ENCODE data around the gene PEPD. TPM values are rescaled to one million over a fixed set of nuclear protein-coding genes. Genes with fewer than 3 reads are reported as not detected.

Gene PEPD
- total RNA-seq, 5 donors from 2014 or later (not counting 1 experiment from before 2014, with no cell fraction given) = 23.5 to 38.8 (median 31.8) TPM

GRCh38 chr19:33518541-33518940 lies 3.0 kb downstream of the PEPD start:
- DNase-seq = no peak
- no peak overlapping the region for H3K4me3 Mint-ChIP-seq
- H3K36me3 ChIP-seq (ENCODE audit: control insufficient read depth in 2 of 2, extremely low read depth in 1 of 2, insufficient read depth in 1 of 2, low read length in 1 of 2) = no peaks in the 10 kb centered on the region
- no peaks in the 10 kb centered on the region for H3K27me3 ChIP-seq (replicated peaks in 1 of 2; ENCODE audit: control insufficient read depth in 2 of 2, extremely low read depth in 1 of 2, insufficient read depth in 2 of 2, low read length in 1 of 2)
- 88% methylated on average over 2 of the region's 5 CpGs for WGBS (ENCODE audit: insufficient coverage)
- H3K4me1 ChIP-seq (ENCODE audit: control insufficient read depth in 1 of 2, extremely low read depth in 1 of 2, insufficient read depth in 2 of 2, low read length in 2 of 2) = peaks cover 3 to 48% of the 10 kb centered on the region in 2 experiments
- H3K36me3 Mint-ChIP-seq = no peaks in the 10 kb centered on the region
- ATAC-seq (replicated peaks in 1 of 4) = no peak
- no peak overlapping the region for H3K4me3 ChIP-seq (ENCODE audit: control insufficient read depth in 1 of 2, extremely low read depth in 1 of 2, low read length in 1 of 2)
- ChIA-PET POLR2A (no interaction called here), CTCF (no interaction called here)
- peaks cover 44 to 52% (median 51%) of the 10 kb centered on the region in 3 donors for H3K4me1 Mint-ChIP-seq
- no peak overlapping the region for H3K27ac ChIP-seq (ENCODE audit: low read length)
- H3K27me3 Mint-ChIP-seq = no peaks in the 10 kb centered on the region
- H3K9me3 ChIP-seq = no peaks in the 10 kb centered on the region
- no peaks in the 10 kb centered on the region for H3K9me3 Mint-ChIP-seq
- H3K27ac Mint-ChIP-seq = no peak overlapping the region

DNA sequence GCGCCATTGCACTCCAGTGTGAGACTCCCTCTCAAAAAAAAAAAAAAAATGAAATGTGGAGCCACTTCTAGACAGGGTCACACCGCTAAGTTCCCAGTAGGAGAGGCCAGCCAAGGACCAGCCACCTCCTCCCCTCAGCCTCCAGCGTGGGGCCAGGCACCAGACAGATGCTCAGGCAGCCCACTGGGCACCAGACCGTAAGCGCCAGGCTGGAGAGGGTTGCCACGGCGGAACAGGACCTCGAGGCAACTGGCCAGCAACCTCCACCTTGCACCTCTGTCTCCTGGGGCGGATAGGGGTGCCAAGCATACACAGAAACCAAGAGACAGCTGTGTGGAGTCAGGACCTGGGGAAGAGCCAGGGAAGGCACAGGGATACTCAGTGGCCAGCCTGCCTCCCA lies 3.7 kb downstream of the PEPD start:
- Histone ChIP-seq H3K27ac (ENCODE audit: low read length) (no peak overlapping the region), H3K27me3 (replicated peaks in 1 of 2; ENCODE audit: control insufficient read depth in 2 of 2, extremely low read depth in 1 of 2, insufficient read depth in 2 of 2, low read length in 1 of 2) (no peaks in the 10 kb centered on the region), H3K36me3 (ENCODE audit: control insufficient read depth in 2 of 2, extremely low read depth in 1 of 2, insufficient read depth in 1 of 2, low read length in 1 of 2) (no peaks in the 10 kb centered on the region), H3K4me3 (ENCODE audit: control insufficient read depth in 1 of 2, extremely low read depth in 1 of 2, low read length in 1 of 2) (no peak overlapping the region), H3K4me1 (ENCODE audit: control insufficient read depth in 1 of 2, extremely low read depth in 1 of 2, insufficient read depth in 2 of 2, low read length in 2 of 2) (peaks cover 3 to 48% of the 10 kb centered on the region in 2 experiments), H3K9me3 (no peaks in the 10 kb centered on the region)
- H3K9me3 Mint-ChIP-seq = no peaks in the 10 kb centered on the region
- DNase-seq (no peak), ATAC-seq (replicated peaks in 1 of 4) (no peak)
- no peaks in the 10 kb centered on the region for H3K36me3 Mint-ChIP-seq
- CTCF ChIA-PET = no interaction called here
- peaks cover 44 to 54% (median 51%) of the 10 kb centered on the region in 3 donors for H3K4me1 Mint-ChIP-seq
- 90% methylated on average over 7 of the region's 9 CpGs for WGBS (ENCODE audit: insufficient coverage)
- no peaks in the 10 kb centered on the region for H3K27me3 Mint-ChIP-seq
- POLR2A ChIA-PET = interaction anchor here in 1 of 2 donors (0.7 kb wide), 1 partner anchor 849 kb away, joined by 4 read pairs; no protein-coding TSS in a partner anchor
- no peak overlapping the region for H3K27ac Mint-ChIP-seq
- H3K4me3 Mint-ChIP-seq = no peak overlapping the region

GRCh38 chr19:33515921-33516320 lies 5.7 kb downstream of the PEPD start:
- ChIA-PET POLR2A (no interaction called here), CTCF (no interaction called here)
- Mint-ChIP-seq H3K4me1 (peaks cover 35 to 43% (median 39%) of the 10 kb centered on the region in 3 donors), H3K36me3 (peaks cover 4% of the 10 kb centered on the region), H3K4me3 (no peak overlapping the region), H3K27ac (no peak overlapping the region), H3K27me3 (no peaks in the 10 kb centered on the region), H3K9me3 (no peaks in the 10 kb centered on the region)
- Histone ChIP-seq H3K4me3 (ENCODE audit: control insufficient read depth in 1 of 2, extremely low read depth in 1 of 2, low read length in 1 of 2) (no peak overlapping the region), H3K27me3 (replicated peaks in 1 of 2; ENCODE audit: control insufficient read depth in 2 of 2, extremely low read depth in 1 of 2, insufficient read depth in 2 of 2, low read length in 1 of 2) (no peaks in the 10 kb centered on the region), H3K36me3 (ENCODE audit: control insufficient read depth in 2 of 2, extremely low read depth in 1 of 2, insufficient read depth in 1 of 2, low read length in 1 of 2) (peaks cover 6 to 9% of the 10 kb centered on the region in 2 donors), H3K9me3 (no peaks in the 10 kb centered on the region), H3K4me1 (ENCODE audit: control insufficient read depth in 1 of 2, extremely low read depth in 1 of 2, insufficient read depth in 2 of 2, low read length in 2 of 2) (peaks cover 2 to 34% of the 10 kb centered on the region in 2 experiments), H3K27ac (ENCODE audit: low read length) (no peak overlapping the region)
- no peak for ATAC-seq (replicated peaks in 1 of 4)
- 74% methylated on average over 4 of the region's 4 CpGs for WGBS (ENCODE audit: insufficient coverage)
- no peak for DNase-seq

- Histone ChIP-seq H3K9me3 (no peaks in the 10 kb centered on the region), H3K4me1 (ENCODE audit: control insufficient read depth in 1 of 2, extremely low read depth in 1 of 2, insufficient read depth in 2 of 2, low read length in 2 of 2) (peaks cover 0 to 26% of the 10 kb centered on the region in 2 experiments), H3K4me3 (ENCODE audit: control insufficient read depth in 1 of 2, extremely low read depth in 1 of 2, low read length in 1 of 2) (no peak overlapping the region), H3K27me3 (replicated peaks in 1 of 2; ENCODE audit: control insufficient read depth in 2 of 2, extremely low read depth in 1 of 2, insufficient read depth in 2 of 2, low read length in 1 of 2) (no peaks in the 10 kb centered on the region), H3K27ac (ENCODE audit: low read length) (peak overlapping the region; percentile 7), H3K36me3 (ENCODE audit: control insufficient read depth in 2 of 2, extremely low read depth in 1 of 2, insufficient read depth in 1 of 2, low read length in 1 of 2) (peaks cover 7 to 15% of the 10 kb centered on the region in 2 donors)
- DNase-seq (peak in 4 of 35 experiments; percentile 5 to 9 (median 6)), ATAC-seq (replicated peaks in 1 of 4) (peak in 2 of 4 experiments; percentile 47 to 74)
- Mint-ChIP-seq H3K27me3 (no peaks in the 10 kb centered on the region), H3K4me1 (peaks cover 26 to 34% (median 32%) of the 10 kb centered on the region in 3 donors), H3K9me3 (no peaks in the 10 kb centered on the region), H3K4me3 (peak overlapping the region in 1 of 3 donors; percentile 35), H3K36me3 (peaks cover 6% of the 10 kb centered on the region), H3K27ac (peak overlapping the region in 1 of 2 donors; percentile 39)
- POLR2A ChIA-PET = interaction anchor here in 1 of 2 donors (0.5 kb wide), 1 partner anchor 654 kb away, joined by 3 read pairs; no protein-coding TSS in a partner anchor
- CTCF ChIA-PET = no interaction called here
- WGBS (ENCODE audit: insufficient coverage) = 66% methylated on average over 20 of the region's 25 CpGs
Observed at GRCh38 chr19:33514885-33515551, 6.6 kb downstream of the PEPD start.

GRCh38 chr19:33513424-33513823 lies 8.2 kb downstream of the PEPD start:
- Mint-ChIP-seq H3K9me3 (no peaks in the 10 kb centered on the region), H3K4me1 (peaks cover 24 to 32% (median 28%) of the 10 kb centered on the region in 3 donors), H3K27me3 (no peaks in the 10 kb centered on the region), H3K27ac (no peak overlapping the region), H3K4me3 (no peak overlapping the region), H3K36me3 (peaks cover 15% of the 10 kb centered on the region)
- no peak for DNase-seq
- H3K36me3 ChIP-seq (ENCODE audit: control insufficient read depth in 2 of 2, extremely low read depth in 1 of 2, insufficient read depth in 1 of 2, low read length in 1 of 2) = peaks cover 7 to 21% of the 10 kb centered on the region in 2 donors
- ChIA-PET CTCF (no interaction called here), POLR2A (no interaction called here)
- ATAC-seq (replicated peaks in 1 of 4) = no peak
- H3K27me3 ChIP-seq (replicated peaks in 1 of 2; ENCODE audit: control insufficient read depth in 2 of 2, extremely low read depth in 1 of 2, insufficient read depth in 2 of 2, low read length in 1 of 2) = no peaks in the 10 kb centered on the region
- WGBS (ENCODE audit: insufficient coverage) = 100% methylated on average over 8 of the region's 9 CpGs
- no peak overlapping the region for H3K27ac ChIP-seq (ENCODE audit: low read length)
- no peak overlapping the region for H3K4me3 ChIP-seq (ENCODE audit: control insufficient read depth in 1 of 2, extremely low read depth in 1 of 2, low read length in 1 of 2)
- H3K4me1 ChIP-seq (ENCODE audit: control insufficient read depth in 1 of 2, extremely low read depth in 1 of 2, insufficient read depth in 2 of 2, low read length in 2 of 2) = peaks cover 0 to 22% of the 10 kb centered on the region in 2 experiments
- no peaks in the 10 kb centered on the region for H3K9me3 ChIP-seq

GRCh38 chr19:33512580-33513137 lies 8.9 kb downstream of the PEPD start:
- no peaks in the 10 kb centered on the region for H3K27me3 ChIP-seq (replicated peaks in 1 of 2; ENCODE audit: control insufficient read depth in 2 of 2, extremely low read depth in 1 of 2, insufficient read depth in 2 of 2, low read length in 1 of 2)
- H3K27me3 Mint-ChIP-seq = no peaks in the 10 kb centered on the region
- H3K4me1 Mint-ChIP-seq = peaks cover 24 to 32% (median 28%) of the 10 kb centered on the region in 3 donors

More at GRCh38 chr19:33512580-33513137, 8.9 kb downstream of the PEPD start:
- Mint-ChIP-seq H3K36me3 (peaks cover 15% of the 10 kb centered on the region), H3K9me3 (no peaks in the 10 kb centered on the region), H3K27ac (no peak overlapping the region), H3K4me3 (no peak overlapping the region)
- H3K4me3 ChIP-seq (ENCODE audit: control insufficient read depth in 1 of 2, extremely low read depth in 1 of 2, low read length in 1 of 2) = no peak overlapping the region
- ATAC-seq (replicated peaks in 1 of 4) = no peak
- no peaks in the 10 kb centered on the region for H3K9me3 ChIP-seq
- H3K27ac ChIP-seq (ENCODE audit: low read length) = no peak overlapping the region
- peaks cover 0 to 22% of the 10 kb centered on the region in 2 experiments for H3K4me1 ChIP-seq (ENCODE audit: control insufficient read depth in 1 of 2, extremely low read depth in 1 of 2, insufficient read depth in 2 of 2, low read length in 2 of 2)
- POLR2A ChIA-PET = no interaction called here
- WGBS (ENCODE audit: insufficient coverage) = 94% methylated on average over 22 of the region's 23 CpGs
- DNase-seq = no peak
- CTCF ChIA-PET = no interaction called here
- peaks cover 7 to 22% of the 10 kb centered on the region in 2 donors for H3K36me3 ChIP-seq (ENCODE audit: control insufficient read depth in 2 of 2, extremely low read depth in 1 of 2, insufficient read depth in 1 of 2, low read length in 1 of 2)

Data from T-cell (primary cell).